ENCODE data around the gene QRICH1. TPM values are rescaled to one million over a fixed set of nuclear protein-coding genes. Genes with fewer than 3 reads are reported as not detected.

The QRICH1 gene
- total RNA-seq (2022; extraction: Qiagen RNA extraction) = 37.2 to 41.5 TPM (median 37.6 TPM) in 5 replicates

DNA sequence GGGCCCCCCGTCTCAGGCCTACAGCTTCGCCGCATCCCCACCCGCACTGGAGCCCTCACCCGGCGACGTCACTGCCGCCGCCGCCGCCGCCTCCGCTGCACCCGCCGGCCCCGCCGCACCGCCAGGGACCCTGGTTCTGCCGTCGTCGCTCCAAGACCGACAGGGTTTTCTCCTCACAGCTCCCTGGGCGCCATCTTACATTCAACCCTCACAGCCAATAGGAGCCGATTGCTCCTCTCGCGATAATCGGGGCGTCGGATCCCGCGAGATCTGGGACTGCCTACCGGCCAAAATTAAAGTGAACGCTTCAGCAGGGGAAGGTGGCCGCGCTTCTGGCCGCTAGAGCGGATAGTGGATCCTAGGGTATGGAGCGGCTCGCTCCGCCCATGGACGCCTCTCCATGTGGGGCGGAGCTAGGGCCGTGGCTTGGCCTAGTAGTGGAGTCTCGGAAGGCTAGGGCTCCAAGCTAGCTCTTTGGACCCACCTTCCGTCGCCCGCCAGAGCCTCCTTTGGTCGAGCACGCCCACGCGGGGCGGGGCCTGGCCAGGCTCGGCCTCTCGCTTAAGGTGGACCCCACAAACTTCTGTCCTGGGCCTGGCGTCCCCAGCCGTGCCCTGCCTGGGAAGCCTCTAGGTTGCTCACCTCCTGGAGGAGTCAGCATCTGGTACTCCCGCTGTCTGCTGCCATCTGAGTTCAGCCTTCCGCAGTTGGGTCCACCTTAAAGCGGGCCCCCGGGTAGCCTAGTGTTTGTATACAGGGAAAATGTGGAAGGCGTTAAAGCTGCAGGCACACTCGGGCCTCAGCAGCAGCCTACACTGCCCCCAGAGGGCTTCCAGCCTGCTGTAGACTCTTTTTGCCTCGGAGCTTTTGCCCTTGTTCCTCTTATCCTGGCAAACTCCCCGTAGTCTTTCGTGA is at the start of gene QRICH1:
TSS of gene QRICH1 (minus strand) at position 219 of the 915 bp plus-strand sequence. CDS start 17,054 bp downstream, outside the sequence.

GRCh38 chr3:49132437-49133225 is 38.8 kb upstream of the QRICH1 start, which contains the start of gene LAMB2:
Gene LAMB2, minus strand, starts transcription at chr3:49133050. Its CDS starts 183 bp downstream, at chr3:49132867.

DNA sequence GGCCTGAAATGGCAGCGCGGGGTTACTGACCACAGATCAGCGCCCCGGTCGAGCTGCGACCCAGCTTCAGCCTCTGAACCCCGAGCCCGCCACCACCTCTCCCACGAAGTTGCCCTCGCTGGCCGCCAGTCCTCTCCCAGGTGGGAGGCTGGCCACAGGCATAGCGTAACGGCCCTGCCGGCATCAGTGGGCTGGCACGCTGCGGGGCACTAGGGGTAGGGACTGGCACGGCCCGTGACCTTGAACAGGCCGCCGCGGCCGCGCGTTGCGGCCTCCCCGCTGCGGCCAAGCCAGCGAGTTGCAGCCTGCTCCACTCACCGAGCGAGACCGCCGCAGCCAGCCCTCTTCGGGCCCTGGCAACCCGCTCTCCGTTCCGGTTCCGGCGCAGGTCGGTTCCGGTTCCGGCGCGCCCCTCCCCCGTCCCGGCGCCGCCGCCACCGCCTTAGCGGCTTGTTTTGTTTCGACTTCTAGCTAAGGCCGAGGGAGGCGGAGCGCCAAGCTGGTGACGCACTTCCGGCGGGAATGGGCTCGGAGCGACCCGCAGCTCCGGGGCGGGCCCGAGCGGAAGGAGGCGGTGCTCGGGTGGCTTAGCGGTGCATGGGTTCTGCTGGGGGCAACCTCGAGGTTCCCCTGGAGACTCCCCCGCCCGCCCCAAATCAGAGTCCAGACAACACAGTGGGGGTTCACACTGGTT is 26.7 kb upstream of the QRICH1 start, which contains the start of gene USP19:
TSS of gene USP19 (minus strand) at position 386 of the 694 bp plus-strand sequence. CDS start 1,678 bp downstream, outside the sequence.

DNA sequence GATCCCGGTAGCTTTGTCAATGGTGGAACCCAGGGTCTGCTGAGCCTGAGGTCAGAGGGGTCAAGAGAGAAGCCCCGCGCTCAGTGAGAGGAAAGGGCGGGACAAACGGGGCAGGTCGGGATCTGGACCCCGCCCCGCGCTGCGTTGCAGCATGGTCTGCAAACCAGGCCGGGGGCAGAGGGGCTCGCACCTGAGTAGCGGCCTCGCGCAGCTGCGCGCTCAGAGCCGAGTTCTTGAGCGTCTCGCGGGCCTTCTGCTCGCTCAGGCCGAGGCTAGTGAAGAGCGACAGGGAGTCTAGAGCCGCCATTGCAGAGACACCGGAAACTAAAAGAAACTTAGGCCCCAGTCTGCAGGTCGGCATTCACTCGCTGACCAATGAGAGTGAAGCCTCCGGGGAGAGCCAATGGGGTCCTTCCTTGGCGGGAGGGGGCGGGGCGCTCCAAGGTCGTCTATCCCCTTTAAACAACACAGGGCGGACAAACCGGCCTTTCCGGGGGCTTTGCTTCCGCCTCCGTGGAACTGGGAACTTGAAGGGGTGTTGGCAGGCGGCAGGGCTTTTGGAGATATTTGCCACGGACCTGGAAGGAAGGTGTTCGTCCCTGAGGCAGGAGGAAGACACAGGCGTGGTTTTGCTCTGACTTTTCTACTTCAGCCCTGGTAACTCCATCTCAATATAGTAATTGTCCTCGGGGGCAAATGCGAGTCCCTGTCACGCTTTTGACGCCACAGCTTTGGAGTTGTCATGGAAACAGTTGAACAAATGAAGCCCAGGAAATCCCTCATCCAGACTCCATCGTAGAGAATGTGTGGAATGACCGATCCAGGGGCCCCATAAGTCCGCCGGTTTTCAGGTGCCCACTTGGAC is 10.8 kb upstream of the QRICH1 start, which contains the start of gene QARS1:
TSS of gene QARS1 (minus strand) at position 331 of the 865 bp plus-strand sequence. CDS start at position 307, 24 bp downstream.

DNA sequence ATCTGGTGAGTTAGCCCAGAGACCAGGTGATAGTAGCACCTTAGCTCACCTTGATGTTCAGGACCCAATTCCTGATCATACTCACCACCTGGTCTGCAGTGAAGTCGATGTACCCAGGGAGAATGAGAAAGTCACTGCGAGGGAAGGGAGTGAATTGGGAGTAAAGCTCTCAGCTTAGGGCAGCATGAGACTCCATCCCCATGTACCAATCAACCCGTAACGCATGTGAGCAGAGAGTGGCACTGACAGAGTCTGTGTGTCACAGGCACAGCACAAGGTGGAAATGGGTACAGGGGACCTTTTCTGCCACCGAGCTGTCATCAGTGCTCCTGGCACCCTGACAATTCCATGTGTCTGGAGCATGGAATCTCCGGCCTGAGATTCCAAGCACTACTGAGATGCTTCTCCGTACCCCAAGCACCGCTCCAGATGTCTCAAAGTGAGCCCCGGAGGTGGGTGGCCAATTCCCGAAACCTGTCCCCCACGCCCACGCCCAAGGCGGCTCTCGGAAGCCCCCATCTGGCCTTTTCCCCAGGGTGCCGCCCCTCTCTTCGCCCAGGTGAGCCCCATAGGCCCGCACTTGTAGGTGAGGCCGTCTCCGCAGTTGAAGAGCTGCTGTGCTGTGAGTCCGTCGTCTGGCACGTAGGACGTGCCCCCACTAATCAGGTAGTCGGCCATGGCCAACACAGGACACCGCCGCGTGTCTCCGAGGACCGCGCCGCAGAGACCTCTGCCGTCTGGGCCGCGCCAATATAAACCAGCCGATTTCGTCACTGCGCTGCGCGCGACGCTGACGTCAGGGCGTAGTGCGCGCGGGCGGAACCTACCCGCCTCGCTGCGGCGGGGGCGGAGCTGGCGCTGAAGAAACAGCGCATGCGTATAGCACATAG is 65.0 kb downstream of the QRICH1 start, which contains the start of gene IMPDH2:
TSS of gene IMPDH2 (minus strand) at position 726 of the 890 bp plus-strand sequence. CDS start at position 678, 48 bp downstream.

DNA sequence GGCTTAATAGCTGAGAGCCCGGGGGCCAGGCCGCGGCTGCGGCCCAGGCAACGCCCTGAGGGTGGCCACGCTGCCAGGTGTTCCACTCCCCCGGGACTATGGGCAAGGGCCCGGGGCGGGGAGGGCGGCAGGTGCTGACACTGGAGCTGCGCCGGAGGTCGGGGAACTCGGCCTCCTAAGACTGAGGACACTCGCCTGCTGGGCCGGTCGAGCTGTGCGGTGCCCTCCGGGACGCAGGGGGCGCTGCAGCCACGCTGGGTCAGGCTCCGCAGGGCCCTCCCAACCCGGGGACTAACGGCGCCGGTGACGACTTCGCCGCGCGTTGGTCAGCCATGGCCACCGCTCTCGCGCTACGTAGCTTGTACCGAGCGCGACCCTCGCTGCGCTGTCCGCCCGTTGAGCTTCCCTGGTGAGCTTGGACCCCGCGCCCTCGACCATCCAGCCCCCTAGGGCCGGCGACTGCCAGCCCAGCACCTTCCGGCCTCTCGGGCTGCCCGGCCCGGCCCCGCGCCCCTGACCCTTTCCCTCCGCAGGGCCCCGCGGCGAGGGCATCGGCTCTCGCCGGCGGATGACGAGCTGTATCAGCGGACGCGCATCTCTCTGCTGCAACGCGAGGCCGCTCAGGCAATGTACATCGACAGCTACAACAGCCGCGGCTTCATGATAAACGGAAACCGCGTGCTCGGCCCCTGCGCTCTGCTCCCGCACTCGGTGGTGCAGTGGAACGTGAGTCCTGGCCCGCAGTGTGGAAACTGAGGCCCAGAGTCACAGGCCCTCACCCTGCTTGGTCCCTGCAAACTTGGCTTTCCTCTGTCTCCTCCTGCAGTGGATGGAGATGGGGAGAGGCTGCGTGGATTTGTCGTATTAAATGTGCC is 71.8 kb downstream of the QRICH1 start, which contains the start of gene NDUFAF3:
TSS of gene NDUFAF3 (plus strand) at position 309 of the 875 bp plus-strand sequence. CDS start at position 333, 24 bp downstream.

DNA sequence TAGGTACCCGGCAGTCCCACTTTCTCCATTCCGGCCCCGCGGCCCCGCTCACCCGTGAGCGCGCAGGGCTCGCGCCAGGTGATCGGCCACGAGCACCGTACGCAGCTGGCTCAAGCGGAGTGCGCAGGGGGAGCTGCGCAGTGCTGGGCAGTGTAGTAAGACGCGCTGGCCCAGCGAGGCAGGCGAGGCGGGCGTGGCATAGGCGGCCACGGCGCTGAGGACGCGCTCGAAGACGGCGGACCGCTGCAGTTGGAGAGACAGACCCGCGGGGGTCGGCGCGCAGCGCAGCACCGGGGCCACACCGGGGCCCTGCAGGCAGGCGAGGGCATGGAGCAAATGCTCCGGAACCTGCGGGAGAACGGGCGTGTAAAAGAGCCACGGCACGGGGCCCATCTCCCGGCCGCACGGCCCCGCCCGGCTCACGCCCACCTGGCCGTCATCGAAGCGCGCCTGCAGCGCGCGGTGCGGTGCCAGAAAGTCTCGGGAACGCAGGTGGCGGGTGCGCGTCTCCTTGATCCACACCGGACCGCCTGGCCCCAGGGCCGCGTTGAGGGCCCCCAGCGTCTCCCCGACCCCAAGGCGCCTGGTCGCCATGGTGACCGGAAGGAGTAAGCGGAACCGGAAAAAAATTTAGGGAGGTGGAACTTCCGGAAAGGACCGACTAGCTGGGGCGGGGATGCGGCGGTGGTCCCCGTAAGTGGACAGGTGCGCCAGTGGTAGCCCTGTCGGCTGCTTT is 75.7 kb downstream of the QRICH1 start, which contains the start of gene DALRD3:
TSS of gene DALRD3 (minus strand) at position 610 of the 736 bp plus-strand sequence. CDS start at position 594, 16 bp downstream.

DNA sequence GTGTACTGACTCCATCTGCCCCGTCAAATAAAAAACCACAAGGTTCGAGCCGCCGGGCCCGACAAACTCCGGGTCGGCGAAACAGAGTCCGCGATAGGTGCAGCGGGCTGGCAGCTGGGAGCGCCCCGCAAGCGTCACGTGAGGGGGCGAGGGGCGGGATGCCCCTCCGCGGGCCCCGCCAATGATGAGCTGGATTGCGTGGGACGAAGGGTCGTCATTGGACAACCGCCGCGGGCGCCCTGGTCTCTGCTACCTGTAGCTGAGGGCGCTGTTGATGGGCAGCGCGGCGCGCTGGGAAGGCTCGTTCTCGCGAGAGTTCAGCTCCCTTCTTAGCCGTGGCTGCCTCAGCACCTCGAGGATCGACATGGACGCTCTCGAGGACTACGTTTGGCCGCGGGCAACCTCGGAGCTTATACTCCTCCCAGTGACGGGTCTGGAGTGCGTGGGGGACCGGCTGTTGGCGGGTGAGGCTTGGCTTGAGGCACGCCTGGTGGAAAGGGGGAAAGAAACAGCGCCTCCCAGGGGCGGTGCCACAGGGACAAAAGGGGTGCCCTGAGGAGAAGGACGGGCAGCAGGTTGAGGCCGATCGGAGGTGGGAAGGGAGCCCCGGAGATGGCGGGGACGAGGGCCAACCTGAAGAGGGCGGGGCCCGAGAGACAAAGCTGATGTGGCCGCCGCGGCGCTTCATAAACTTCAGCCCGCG is 86.7 kb downstream of the QRICH1 start, which contains the start of gene WDR6:
TSS of gene WDR6 (plus strand) at position 324 of the 703 bp plus-strand sequence. CDS start at position 365, 41 bp downstream.

DNA sequence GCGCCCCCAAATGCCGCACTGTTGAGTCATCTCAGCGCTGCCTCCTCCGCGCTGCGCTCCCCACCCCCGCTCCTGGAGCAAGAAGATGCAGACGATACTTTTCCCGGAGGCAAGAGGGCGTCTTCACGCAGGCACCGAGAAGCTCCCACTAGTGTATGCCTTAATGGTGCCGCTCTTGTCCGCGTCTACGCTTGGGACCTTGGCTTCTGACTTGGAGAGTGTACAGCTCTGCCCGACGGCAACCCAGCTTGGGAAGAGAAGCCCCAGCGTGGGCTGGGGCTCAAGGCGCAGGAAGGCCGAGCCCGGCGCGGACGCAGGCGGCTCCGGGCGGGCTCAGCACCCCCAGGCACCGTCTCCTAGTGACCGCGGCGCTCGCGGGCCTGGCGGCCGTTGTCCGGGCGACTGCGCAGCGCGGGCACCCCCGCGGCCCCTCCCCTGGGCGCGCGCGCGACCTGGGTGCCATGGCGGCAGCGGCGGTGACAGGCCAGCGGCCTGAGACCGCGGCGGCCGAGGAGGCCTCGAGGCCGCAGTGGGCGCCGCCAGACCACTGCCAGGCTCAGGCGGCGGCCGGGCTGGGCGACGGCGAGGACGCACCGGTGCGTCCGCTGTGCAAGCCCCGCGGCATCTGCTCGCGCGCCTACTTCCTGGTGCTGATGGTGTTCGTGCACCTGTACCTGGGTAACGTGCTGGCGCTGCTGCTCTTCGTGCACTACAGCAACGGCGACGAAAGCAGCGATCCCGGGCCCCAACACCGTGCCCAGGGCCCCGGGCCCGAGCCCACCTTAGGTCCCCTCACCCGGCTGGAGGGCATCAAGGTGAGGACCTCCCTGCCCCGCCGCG is 103.9 kb downstream of the QRICH1 start, which contains the start of gene P4HTM:
TSS of gene P4HTM (plus strand) at position 446 of the 840 bp plus-strand sequence. CDS start at position 462, 16 bp downstream.

Other genes starting within 250 kb of the QRICH1 start
- gene PRKAR2A, start 246.2 kb downstream of the QRICH1 start, total RNA-seq (2022; extraction: Qiagen RNA extraction) = 14.5 to 18.7 TPM (median 17.4 TPM) in 5 replicates
- 10.5 to 12.0 TPM (median 11.2 TPM) in 5 replicates for gene SLC25A20, start 195.2 kb downstream of the QRICH1 start, total RNA-seq (2022; extraction: Qiagen RNA extraction)
- gene ARIH2, start 175.2 kb downstream of the QRICH1 start, total RNA-seq (2022; extraction: Qiagen RNA extraction) = 56.2 to 63.6 TPM (median 57.0 TPM) in 5 replicates
- gene P4HTM, start 103.8 kb downstream of the QRICH1 start, total RNA-seq (2022; extraction: Qiagen RNA extraction) = 12.4 to 21.3 TPM (median 19.6 TPM) in 5 replicates
- 60.5 to 79.4 TPM (median 74.0 TPM) in 5 replicates for gene WDR6, start 86.7 kb downstream of the QRICH1 start, total RNA-seq (2022; extraction: Qiagen RNA extraction)
- 18.4 to 26.9 TPM (median 25.6 TPM) in 5 replicates for gene DALRD3, start 75.5 kb downstream of the QRICH1 start, total RNA-seq (2022; extraction: Qiagen RNA extraction)
- 55.1 to 94.9 TPM (median 94.0 TPM) in 5 replicates for gene NDUFAF3, start 72.0 kb downstream of the QRICH1 start, total RNA-seq (2022; extraction: Qiagen RNA extraction)
- 152 to 164 TPM (median 157 TPM) in 5 replicates for gene IMPDH2, start 64.7 kb downstream of the QRICH1 start, total RNA-seq (2022; extraction: Qiagen RNA extraction)
- gene QARS1, start 10.7 kb upstream of the QRICH1 start, total RNA-seq (2022; extraction: Qiagen RNA extraction) = 123 to 155 TPM (median 147 TPM) in 5 replicates
- gene USP19, start 26.8 kb upstream of the QRICH1 start, total RNA-seq (2022; extraction: Qiagen RNA extraction) = 18.7 to 26.6 TPM (median 25.1 TPM) in 5 replicates
- gene LAMB2, start 39.0 kb upstream of the QRICH1 start, total RNA-seq (2022; extraction: Qiagen RNA extraction) = 80.0 to 111 TPM (median 107 TPM) in 5 replicates
- gene CCDC71, start 72.3 kb upstream of the QRICH1 start, total RNA-seq (2022; extraction: Qiagen RNA extraction) = 12.1 to 15.3 TPM (median 14.5 TPM) in 5 replicates
- 4.3 to 6.4 TPM (median 5.5 TPM) in 5 replicates for gene KLHDC8B, start 77.5 kb upstream of the QRICH1 start, total RNA-seq (2022; extraction: Qiagen RNA extraction)
- 1.5 to 2.2 TPM (median 1.9 TPM) in 5 replicates for gene C3orf62, start 183.2 kb upstream of the QRICH1 start, total RNA-seq (2022; extraction: Qiagen RNA extraction)
- 10.3 to 14.8 TPM (median 13.2 TPM) in 5 replicates for gene USP4, start 246.0 kb upstream of the QRICH1 start, total RNA-seq (2022; extraction: Qiagen RNA extraction)

Measured in A549 treated with CORT108297 at 1 μM for 4 hours (cell line).